CD14-positive monocyte (primary cell): ENCODE results near the gene RHPN2. TPM values are rescaled to one million over a fixed set of nuclear protein-coding genes. Genes with fewer than 3 reads are reported as not detected.
"Not testable (repeated sequence)": the region's sequence is repeated elsewhere in the genome, so short reads cannot be mapped to it uniquely, and the experiment has no call there.

Source experiments
- DNase-seq, 3 donors: peaks; one replicate each; pipeline ENCODE4 v3.0.0-alpha.2; 2011 to 2022
- H2AFZ ChIP-seq: 2 replicates; pipeline ENCODE4 v1.6.0; 2012; ENCODE audit warnings: mild to moderate bottlenecking, low read depth, low read length, inconsistent platforms; ENCODE audit not compliant: insufficient read depth, poor library complexity, severe bottlenecking
- H3K27ac ChIP-seq, 2 donors: 1 replicate in 1 of 2; 2 replicates in 1 of 2; pipeline ENCODE4 v1.5.1; 2012 to 2013; ENCODE audit warnings: low read length in 2 of 2, control low read depth in 1 of 2, inconsistent platforms in 1 of 2, low read depth in 1 of 2, mild to moderate bottlenecking in 1 of 2
- H3K27me3 ChIP-seq, 2 donors: one replicate each; pipeline versions ENCODE4 v1.6.0 to v1.6.1; 2011 to 2013; ENCODE audit warnings: low read length in 2 of 2; ENCODE audit not compliant: control insufficient read depth in 2 of 2, insufficient read depth in 2 of 2
- H3K36me3 ChIP-seq, 2 donors: replicated peaks in 1 of 2; 1 replicate in 1 of 2; 2 replicates in 1 of 2; pipeline versions ENCODE4 v1.5.1 to v1.6.1; 2012 to 2013; ENCODE audit warnings: low read length in 2 of 2, control low read depth in 1 of 2, inconsistent platforms in 1 of 2, mild to moderate bottlenecking in 1 of 2; ENCODE audit not compliant: insufficient read depth in 2 of 2, control insufficient read depth in 1 of 2
- H3K4me1 ChIP-seq, 2 donors: 1 replicate in 1 of 2; 2 replicates in 1 of 2; pipeline versions ENCODE4 v1.5.1 to v1.6.1; 2012 to 2013; ENCODE audit warnings: low read length in 2 of 2, control low read depth in 1 of 2, inconsistent platforms in 1 of 2, mild to moderate bottlenecking in 1 of 2, moderate library complexity in 1 of 2; ENCODE audit not compliant: insufficient read depth in 2 of 2, control insufficient read depth in 1 of 2
- H3K4me2 ChIP-seq: replicated peaks from 2 replicates; pipeline ENCODE3; 2012; ENCODE audit warnings: low read length, moderate library complexity, mild to moderate bottlenecking; ENCODE audit not compliant: poor library complexity, severe bottlenecking; ENCODE audit errors: extremely low read depth
- H3K4me3 ChIP-seq, 3 experiments: fragments of 200-600 bp in 1 of 3; sonication (generic) in 1 of 3; replicated peaks in 1 of 3; 1 replicate in 2 of 3; 2 replicates in 1 of 3; pipeline ENCODE4 v1.5.1; 2011 to 2013; ENCODE audit warnings: low read length in 3 of 3, mild to moderate bottlenecking in 3 of 3, control low read depth in 2 of 3, low read depth in 2 of 3, inconsistent platforms in 1 of 3, moderate library complexity in 1 of 3
- H3K79me2 ChIP-seq: 2 replicates; pipeline ENCODE4 v1.6.0; 2012; ENCODE audit warnings: mild to moderate bottlenecking, control low read depth, inconsistent platforms, low read length, moderate library complexity; ENCODE audit not compliant: insufficient read depth
- H3K9ac ChIP-seq: 2 replicates; pipeline ENCODE4 v1.6.0; 2017; ENCODE audit warnings: low read length, mild to moderate bottlenecking; ENCODE audit not compliant: insufficient read depth, poor library complexity, severe bottlenecking
- H3K9me3 ChIP-seq, 2 donors: replicated peaks in 1 of 2; 1 replicate in 1 of 2; 2 replicates in 1 of 2; pipeline versions ENCODE4 v1.5.1 to v1.6.1; 2012 to 2013; ENCODE audit warnings: low read length in 2 of 2, control low read depth in 1 of 2; ENCODE audit not compliant: control insufficient read depth in 1 of 2, insufficient read depth in 1 of 2
- H4K20me1 ChIP-seq: 2 replicates; pipeline ENCODE4 v1.6.0; 2012; ENCODE audit warnings: mild to moderate bottlenecking, low read length, control low read depth, moderate library complexity; ENCODE audit not compliant: insufficient read depth
- H3K27ac Mint-ChIP-seq, 7 donors: one replicate each; pipeline ENCODE4 v1.8.0; 2020; ENCODE audit warnings: mild to moderate bottlenecking in 7 of 7, mixed read lengths in 7 of 7, moderate library complexity in 6 of 7, inconsistent platforms in 2 of 7
- H3K27me3 Mint-ChIP-seq, 3 donors: one replicate each; pipeline ENCODE4 v1.8.0; 2021 to 2022; ENCODE audit warnings: low read depth in 3 of 3, mild to moderate bottlenecking in 3 of 3, mixed read lengths in 3 of 3, moderate library complexity in 3 of 3, inconsistent platforms in 1 of 3
- H3K36me3 Mint-ChIP-seq, 2 donors: one replicate each; pipeline ENCODE4 v1.8.0; 2020; ENCODE audit warnings: mixed read lengths in 2 of 2, inconsistent platforms in 1 of 2, mild to moderate bottlenecking in 1 of 2
- H3K4me1 Mint-ChIP-seq: one replicate; pipeline ENCODE4 v1.8.0; 2020; ENCODE audit warnings: mild to moderate bottlenecking, mixed read lengths
- H3K4me3 Mint-ChIP-seq, 2 donors: one replicate each; pipeline ENCODE4 v1.8.0; 2020; ENCODE audit warnings: mild to moderate bottlenecking in 2 of 2, mixed read lengths in 2 of 2, moderate library complexity in 1 of 2
- H3K9me3 Mint-ChIP-seq, 7 donors: one replicate each; pipeline ENCODE4 v1.8.0; 2020 to 2022; ENCODE audit warnings: mixed read lengths in 7 of 7, mild to moderate bottlenecking in 6 of 7, moderate library complexity in 6 of 7, inconsistent platforms in 2 of 7
- WGBS: methylation state at CpG from one replicate; pipeline ENCODE4 v1.1.5; 2013; ENCODE audit warnings: missing lambda C conversion rate; ENCODE audit not compliant: insufficient coverage; 5-methylcytosine and 5-hydroxymethylcytosine counted together
- intact Hi-C, 2 donors: fragments of 100-400 bp; cut with micrococcal nuclease; formaldehyde crosslinking; loops; one replicate each; pipeline versions ENCODE4 v1.15.0 to v1.15.1; 2023
- polyA plus RNA-seq, 3 donors: library from polyadenylated mRNA; depleted of rRNA in 1 of 3; unstranded in 2 of 3; stranded (reverse) in 1 of 3; fragments of 300-500 nt in 2 of 3; fragments of >200 nt in 1 of 3; fragmentation: Illumina TruSeq in 2 of 3; gene quantifications; 1 replicate in 2 of 3; 2 replicates in 1 of 3; pipeline ENCODE4 v1.2.3, GENCODE V29; 2012 to 2021
- TF ChIP-seq, protein P1 (sequence below): fragments of 200-600 bp; IDR thresholded peaks from one replicate; pipeline ENCODE4 v1.8.0; 2022; ENCODE audit warnings: antibody characterized with exemption, mild to moderate bottlenecking

RHPN2 gene
- polyA plus RNA-seq, 3 donors: 0.16 to 0.93 (median 0.51) TPM

DNA sequence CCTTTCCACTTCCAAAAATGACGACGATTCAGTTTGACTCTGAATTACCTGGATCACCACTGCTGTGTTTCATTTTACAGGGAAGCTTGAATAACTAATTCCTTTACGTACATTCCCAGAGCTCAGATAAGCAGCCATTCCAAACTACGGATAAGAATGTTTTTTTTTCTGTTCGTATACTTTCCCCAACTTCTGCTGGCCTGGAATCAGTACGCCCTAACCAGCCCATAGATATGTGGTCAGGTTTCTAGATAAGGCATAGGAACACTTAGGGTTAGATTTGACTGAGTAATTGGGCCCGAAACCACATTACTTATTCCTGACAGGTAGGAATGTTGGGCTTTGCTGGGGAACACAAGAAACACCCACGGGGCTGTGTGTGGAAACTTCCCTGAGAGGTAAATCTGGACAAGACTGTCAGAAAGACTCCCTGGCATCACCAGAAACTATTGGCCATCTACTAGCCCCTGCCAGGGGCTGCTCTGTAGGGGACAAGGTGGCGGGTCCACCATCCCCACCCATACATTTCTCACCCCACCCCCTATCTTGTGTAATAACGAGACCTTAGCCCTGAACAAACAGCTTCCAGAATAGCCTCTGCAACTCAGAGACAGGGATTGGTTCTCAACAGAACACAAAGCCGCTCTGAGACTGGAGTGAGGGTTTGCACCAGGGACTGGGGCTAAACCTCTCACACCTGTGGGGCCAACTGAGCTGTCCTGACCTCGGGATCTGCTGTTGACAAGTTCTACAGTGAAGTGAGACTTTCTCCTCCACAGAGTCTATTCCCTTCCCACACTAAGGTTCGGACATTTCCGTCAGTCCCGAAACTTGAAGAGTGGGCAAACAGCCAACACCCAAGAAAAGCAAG, 15.6 kb downstream of the RHPN2 start:
- WGBS: 90% methylated on average over 7 of the region's 15 CpGs
- intact Hi-C loops: no loop called here

DNA sequence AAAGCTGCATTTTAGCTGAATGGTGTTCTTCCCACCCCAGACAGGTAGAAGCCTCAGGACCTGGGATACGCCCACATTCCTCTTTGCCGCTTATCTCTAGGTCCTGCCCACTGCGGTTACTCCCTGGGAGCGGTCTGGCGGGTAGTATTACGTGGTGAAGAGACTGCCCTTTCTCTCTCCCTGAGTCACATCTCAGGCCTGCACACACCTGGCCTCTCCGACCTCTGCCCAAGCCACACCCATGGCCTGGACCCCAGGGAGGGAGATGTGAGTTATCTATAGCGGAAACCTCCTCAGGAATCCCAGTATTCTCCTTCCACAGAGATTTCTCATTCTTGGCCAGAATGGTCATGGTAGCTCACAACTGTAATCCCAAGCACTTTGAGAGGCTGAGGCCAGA, 17.3 kb downstream of the RHPN2 start:
- DNase-seq: no peak
- no peak overlapping the region for H3K4me2 ChIP-seq
- H3K27me3 ChIP-seq: no peaks in the 10 kb centered on the region
- Mint-ChIP-seq H3K27ac (no peak overlapping the region), H3K36me3 (no peaks in the 10 kb centered on the region), H3K9me3 (peaks cover 0 to 5% (median 0%) of the 10 kb centered on the region in 7 donors), H3K4me1 (no peaks in the 10 kb centered on the region), H3K4me3 (no peak overlapping the region), H3K27me3 (peaks cover 11 to 20% (median 12%) of the 10 kb centered on the region in 3 donors)
- TF ChIP-seq, protein P1, sequence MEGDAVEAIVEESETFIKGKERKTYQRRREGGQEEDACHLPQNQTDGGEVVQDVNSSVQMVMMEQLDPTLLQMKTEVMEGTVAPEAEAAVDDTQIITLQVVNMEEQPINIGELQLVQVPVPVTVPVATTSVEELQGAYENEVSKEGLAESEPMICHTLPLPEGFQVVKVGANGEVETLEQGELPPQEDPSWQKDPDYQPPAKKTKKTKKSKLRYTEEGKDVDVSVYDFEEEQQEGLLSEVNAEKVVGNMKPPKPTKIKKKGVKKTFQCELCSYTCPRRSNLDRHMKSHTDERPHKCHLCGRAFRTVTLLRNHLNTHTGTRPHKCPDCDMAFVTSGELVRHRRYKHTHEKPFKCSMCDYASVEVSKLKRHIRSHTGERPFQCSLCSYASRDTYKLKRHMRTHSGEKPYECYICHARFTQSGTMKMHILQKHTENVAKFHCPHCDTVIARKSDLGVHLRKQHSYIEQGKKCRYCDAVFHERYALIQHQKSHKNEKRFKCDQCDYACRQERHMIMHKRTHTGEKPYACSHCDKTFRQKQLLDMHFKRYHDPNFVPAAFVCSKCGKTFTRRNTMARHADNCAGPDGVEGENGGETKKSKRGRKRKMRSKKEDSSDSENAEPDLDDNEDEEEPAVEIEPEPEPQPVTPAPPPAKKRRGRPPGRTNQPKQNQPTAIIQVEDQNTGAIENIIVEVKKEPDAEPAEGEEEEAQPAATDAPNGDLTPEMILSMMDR: no peak
- H3K4me1 ChIP-seq: no peaks in the 10 kb centered on the region
- intact Hi-C loops: no loop called here
- no peaks in the 10 kb centered on the region for H4K20me1 ChIP-seq
- no peak overlapping the region for H2AFZ ChIP-seq
- H3K4me3 ChIP-seq: no peak overlapping the region
- no peaks in the 10 kb centered on the region for H3K36me3 ChIP-seq
- H3K79me2 ChIP-seq: no peaks in the 10 kb centered on the region
- 93% methylated on average over 4 of the region's 8 CpGs for WGBS
- no peak overlapping the region for H3K9ac ChIP-seq
- H3K9me3 ChIP-seq: no peaks in the 10 kb centered on the region
- H3K27ac ChIP-seq: no peak overlapping the region

More for the DNA sequence above, 15.6 kb downstream of the RHPN2 start:
- no peak for DNase-seq
- Histone ChIP-seq H2AFZ (no peak overlapping the region), H3K4me2 (no peak overlapping the region), H3K27ac (no peak overlapping the region), H3K4me3 (no peak overlapping the region), H3K9ac (no peak overlapping the region), H3K36me3 (no peaks in the 10 kb centered on the region), H4K20me1 (no peaks in the 10 kb centered on the region), H3K9me3 (no peaks in the 10 kb centered on the region), H3K27me3 (no peaks in the 10 kb centered on the region), H3K79me2 (no peaks in the 10 kb centered on the region), H3K4me1 (no peaks in the 10 kb centered on the region)
- H3K9me3 Mint-ChIP-seq: peaks cover 0 to 2% (median 0%) of the 10 kb centered on the region in 7 donors
- no peak overlapping the region for H3K27ac Mint-ChIP-seq
- H3K4me3 Mint-ChIP-seq: no peak overlapping the region
- TF ChIP-seq, protein P1: no peak
- no peaks in the 10 kb centered on the region for H3K36me3 Mint-ChIP-seq
- no peaks in the 10 kb centered on the region for H3K4me1 Mint-ChIP-seq
- H3K27me3 Mint-ChIP-seq: peaks cover 4 to 17% (median 13%) of the 10 kb centered on the region in 3 donors

DNA sequence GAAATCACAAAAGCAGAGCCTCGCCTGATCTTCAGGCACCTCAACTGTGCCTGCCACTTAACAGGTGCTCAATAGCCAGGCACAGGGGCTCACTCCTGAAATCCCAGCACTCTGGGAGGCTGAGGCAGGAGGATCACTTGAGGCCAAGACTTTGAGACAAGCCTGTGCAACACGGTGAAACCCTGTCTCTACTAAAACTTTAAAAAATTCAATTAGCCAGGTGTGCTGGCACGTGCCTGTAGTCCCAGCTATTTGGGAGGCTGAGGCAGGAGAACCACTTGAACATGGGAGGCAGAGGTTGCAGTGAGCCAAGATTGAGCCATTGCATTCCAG, 22.9 kb downstream of the RHPN2 start:
- H3K9me3 ChIP-seq, H3K27ac ChIP-seq, DNase-seq, H3K4me1 ChIP-seq, H3K9ac ChIP-seq, H3K27ac Mint-ChIP-seq, H3K4me3 ChIP-seq, H3K4me3 Mint-ChIP-seq, H3K27me3 ChIP-seq, H3K36me3 Mint-ChIP-seq, H3K36me3 ChIP-seq, H2AFZ ChIP-seq, H3K4me1 Mint-ChIP-seq, H3K4me2 ChIP-seq, H3K9me3 Mint-ChIP-seq, intact Hi-C loops, H3K79me2 ChIP-seq, H4K20me1 ChIP-seq: not testable (repeated sequence)
- WGBS: 94% methylated on average over 2 of the region's 3 CpGs
- peaks cover 14 to 42% (median 22%) of the 10 kb centered on the region in 3 donors for H3K27me3 Mint-ChIP-seq
